Bronchial epithelial cell (primary cell): ENCODE results near the gene IGSF9B. TPM values are rescaled to one million over a fixed set of nuclear protein-coding genes. Genes with fewer than 3 reads are reported as not detected.

Experiments used
- DNase-seq: peaks from one replicate; pipeline ENCODE4 v3.0.0-alpha.2; 2010; ENCODE audit warnings: low read depth
- FAIRE-seq: peaks from 2 replicates; lab custom pipeline; 2011; peaks lifted over from hg19 to GRCh38; lab: Jason Lieb, UNC
- H3K27me3 ChIP-seq: 2 replicates; pipeline ENCODE4 v1.5.1; 2011; ENCODE audit warnings: low read length; ENCODE audit not compliant: control insufficient read depth, insufficient read depth
- H3K36me3 ChIP-seq: 2 replicates; pipeline ENCODE4 v1.5.1; 2011; ENCODE audit warnings: low read length; ENCODE audit not compliant: control insufficient read depth, insufficient read depth
- H3K4me3 ChIP-seq: 2 replicates; pipeline ENCODE4 v1.5.1; 2011; ENCODE audit warnings: mild to moderate bottlenecking, low read depth, low read length, control low read depth
- CTCF ChIP-seq: IDR thresholded peaks from 2 replicates; pipeline ENCODE4 v1.5.1; 2011; ENCODE audit warnings: mild to moderate bottlenecking, moderate library complexity, low read length, control low read depth, inconsistent platforms; ENCODE audit not compliant: insufficient read depth, severe bottlenecking
- total RNA-seq: library from RNA; depleted of rRNA; stranded (reverse); fragments of >200 nt; gene quantifications from 2 replicates; pipeline ENCODE4 v1.2.1, GENCODE V29; 2014

Gene IGSF9B
- total RNA-seq, 1 donor from 2014 or later = under 0.01 TPM

GRCh38 chr11:133993921-133994320, 37.2 kb upstream of the IGSF9B start:
- DNase-seq (no peak), FAIRE-seq (no peak)
- TF ChIP-seq CTCF = no peak
- no peaks in the 10 kb centered on the region for H3K36me3 ChIP-seq
- no peaks in the 10 kb centered on the region for H3K27me3 ChIP-seq
- no peak overlapping the region for H3K4me3 ChIP-seq

GRCh38 chr11:133993107-133993506, 36.3 kb upstream of the IGSF9B start:
- no peaks in the 10 kb centered on the region for H3K27me3 ChIP-seq
- no peaks in the 10 kb centered on the region for H3K36me3 ChIP-seq
- no peak for FAIRE-seq
- no peak overlapping the region for H3K4me3 ChIP-seq
- no peak for TF ChIP-seq CTCF
- no peak for DNase-seq

GRCh38 chr11:133992121-133992520, 35.4 kb upstream of the IGSF9B start:
- Histone ChIP-seq H3K27me3 (no peaks in the 10 kb centered on the region), H3K36me3 (no peaks in the 10 kb centered on the region), H3K4me3 (no peak overlapping the region)
- DNase-seq (no peak), FAIRE-seq (no peak)
- TF ChIP-seq CTCF = no peak

GRCh38 chr11:133991101-133991500, 34.3 kb upstream of the IGSF9B start:
- no peak for TF ChIP-seq CTCF
- no peaks in the 10 kb centered on the region for H3K27me3 ChIP-seq
- no peaks in the 10 kb centered on the region for H3K36me3 ChIP-seq
- DNase-seq = no peak
- H3K4me3 ChIP-seq = no peak overlapping the region
- FAIRE-seq = no peak

- no peak for DNase-seq
- no peak for FAIRE-seq
- no peaks in the 10 kb centered on the region for H3K36me3 ChIP-seq
- no peaks in the 10 kb centered on the region for H3K27me3 ChIP-seq
- TF ChIP-seq CTCF = no peak
- no peak overlapping the region for H3K4me3 ChIP-seq
These were observed 33.7 kb upstream of the IGSF9B start for GRCh38 chr11:133990501-133990900.

GRCh38 chr11:133988686-133989410, 32.1 kb upstream of the IGSF9B start:
- TF ChIP-seq CTCF = no peak

More at GRCh38 chr11:133988686-133989410, 32.1 kb upstream of the IGSF9B start:
- no peak for FAIRE-seq
- Histone ChIP-seq H3K4me3 (no peak overlapping the region), H3K36me3 (no peaks in the 10 kb centered on the region), H3K27me3 (no peaks in the 10 kb centered on the region)
- no peak for DNase-seq
